GM12891 (cell line): ENCODE data around the gene BRS3.

Experiments used
- PAX5 ChIP-seq: IDR thresholded peaks from 2 replicates; pipeline ENCODE4 v1.6.1; 2011; ENCODE audit warnings: low read length, moderate library complexity, mild to moderate bottlenecking; ENCODE audit not compliant: insufficient read depth, severe bottlenecking
- POLR2A ChIP-seq: IDR thresholded peaks from 2 replicates; pipeline ENCODE4 v1.6.1; 2011; ENCODE audit warnings: low read depth, low read length, control low read depth
- POLR2AphosphoS5 ChIP-seq: IDR thresholded peaks from 2 replicates; pipeline ENCODE4 v1.6.1; 2011; ENCODE audit warnings: low read depth, low read length, control low read depth
- POU2F2 ChIP-seq: IDR thresholded peaks from 2 replicates; pipeline ENCODE4 v1.6.1; 2011; ENCODE audit warnings: low read depth, mild to moderate bottlenecking, control low read depth, low read length, moderate library complexity

- TF ChIP-seq POLR2A (no peak), POLR2AphosphoS5 (no peak), POU2F2 (no peak), PAX5 (no peak)
These were observed 11.2 kb upstream of the BRS3 start for GRCh38 chrX:136476501-136476900.
